ENCODE data around the gene GPSM3.
A peak's percentile ranks its signal among the peaks of the same experiment; 100 is the strongest.
"Not testable (repeated sequence)": the region's sequence is repeated elsewhere in the genome, so short reads cannot be mapped to it uniquely, and the experiment has no call there.

Gene GPSM3

DNA sequence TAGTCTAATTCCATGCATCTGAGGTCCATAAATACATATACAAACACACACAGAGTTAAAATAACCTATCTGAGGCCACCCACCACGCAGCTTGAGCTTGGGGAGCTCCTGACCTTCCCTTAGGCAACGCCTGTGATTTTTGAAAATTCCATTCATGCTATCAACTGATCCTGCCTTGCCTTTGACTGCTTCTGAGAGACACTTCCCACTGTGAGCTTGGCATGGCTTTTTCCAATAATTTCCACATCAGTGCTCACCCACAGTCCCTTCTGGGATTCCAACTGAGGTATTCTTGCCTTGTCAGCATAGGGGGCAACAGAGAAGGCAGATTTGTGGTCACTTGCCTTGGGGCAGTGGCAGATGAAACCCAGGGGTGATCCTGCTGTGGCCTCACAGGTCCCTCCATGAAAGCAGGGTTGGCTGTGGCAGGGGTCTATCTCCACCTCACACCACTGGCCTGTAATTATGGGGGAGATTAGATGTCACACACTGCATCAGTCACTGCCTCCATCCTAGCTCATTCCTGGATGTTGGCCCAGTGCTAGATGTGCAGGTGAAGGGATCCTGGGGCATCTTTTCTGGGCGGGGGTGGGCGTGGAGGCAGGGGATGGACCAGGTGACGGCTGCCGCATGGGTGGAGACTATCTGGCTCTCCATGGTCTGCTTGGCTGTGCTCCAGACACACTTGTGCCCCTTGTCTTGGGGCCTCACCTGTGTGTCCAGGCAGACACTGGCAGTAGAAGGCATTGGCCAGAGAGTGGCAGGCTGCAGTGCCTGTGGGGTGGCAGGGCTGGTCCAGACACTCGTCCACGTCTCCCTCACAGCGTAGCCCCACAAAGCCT is 11.2 kb upstream of the GPSM3 start:
- H3K27ac ChIP-seq, result no peak overlapping the region
- no peak for DNase-seq (ENCODE audit: low read depth, low spot score)

DNA sequence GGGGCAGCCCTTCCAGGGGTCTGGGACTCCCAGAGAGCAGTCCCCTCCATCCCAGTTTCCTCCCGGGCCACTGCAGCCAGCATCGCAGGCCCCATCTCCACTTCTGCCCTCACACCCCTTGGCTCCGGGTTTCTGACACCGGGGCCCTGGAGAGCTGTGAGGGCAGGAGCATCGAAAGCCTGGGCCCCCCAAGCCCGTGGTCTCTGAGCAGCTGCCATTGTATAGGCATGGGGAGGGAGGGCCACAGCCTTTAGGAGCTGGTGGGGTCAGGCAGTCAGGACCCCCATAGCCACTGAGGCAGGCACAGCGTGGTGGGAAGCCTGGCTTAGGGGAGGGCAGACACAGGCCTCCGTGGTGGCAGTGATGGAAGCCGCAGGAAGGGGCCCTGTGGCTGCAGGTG is 9.7 kb upstream of the GPSM3 start:
- no peak overlapping the region for H3K27ac ChIP-seq
- no peak for DNase-seq (ENCODE audit: low read depth, low spot score)

- DNase-seq (ENCODE audit: low read depth, low spot score), result no peak
- no peak overlapping the region for H3K27ac ChIP-seq
These were observed 8.4 kb upstream of the GPSM3 start for GRCh38 chr6:32200711-32201475.

DNA sequence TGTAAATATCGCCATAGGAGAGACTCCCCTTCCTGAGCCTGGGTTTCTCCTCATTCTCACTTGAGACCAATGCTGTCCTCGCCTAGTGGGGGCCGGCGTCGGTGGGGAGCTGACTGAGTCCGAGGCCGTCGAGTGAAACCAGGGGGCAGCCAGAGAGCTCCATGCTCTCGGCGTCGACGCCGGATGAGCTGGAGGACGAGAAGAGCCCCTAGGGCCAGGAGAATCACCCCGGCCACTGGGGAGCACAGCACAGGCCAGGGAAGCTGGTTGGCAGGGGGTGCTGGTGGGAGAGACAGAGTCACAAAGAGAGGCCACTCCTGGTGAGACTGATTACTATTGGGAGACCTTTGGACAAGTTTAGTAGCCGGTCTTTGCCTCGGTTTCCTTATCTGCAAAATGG is 6.4 kb upstream of the GPSM3 start:
- no peak for DNase-seq (ENCODE audit: low read depth, low spot score)
- no peak overlapping the region for H3K27ac ChIP-seq

- no peak overlapping the region for H3K27ac ChIP-seq
- DNase-seq (ENCODE audit: low read depth, low spot score), result no peak
These were observed 5.9 kb upstream of the GPSM3 start for GRCh38 chr6:32198345-32198696.

- H3K27ac ChIP-seq, result peak overlapping the region; percentile 93
- DNase-seq (ENCODE audit: low read depth, low spot score), result no peak
These were observed 4.5 kb upstream of the GPSM3 start for GRCh38 chr6:32196682-32197616.

GRCh38 chr6:32195902-32196681 is 3.6 kb upstream of the GPSM3 start:
- peak overlapping the region; percentile 93 for H3K27ac ChIP-seq
- no peak for DNase-seq (ENCODE audit: low read depth, low spot score)

DNA sequence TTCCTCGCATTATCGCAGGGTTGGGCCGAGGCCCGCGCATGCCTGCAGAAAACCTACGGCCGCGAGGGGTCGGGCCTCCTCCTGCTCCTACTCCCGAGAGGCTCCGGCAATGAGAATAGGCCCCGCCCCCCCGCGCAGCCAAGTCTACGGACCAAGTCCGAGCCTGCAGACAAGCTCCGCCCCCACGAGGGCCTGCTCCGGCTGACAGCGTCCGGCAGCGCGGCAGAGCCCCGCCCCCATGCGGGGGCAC is 3.1 kb upstream of the GPSM3 start:
- peak; percentile 96 for DNase-seq (ENCODE audit: low read depth, low spot score)
- H3K27ac ChIP-seq, result peak overlapping the region; percentile 93

DNA sequence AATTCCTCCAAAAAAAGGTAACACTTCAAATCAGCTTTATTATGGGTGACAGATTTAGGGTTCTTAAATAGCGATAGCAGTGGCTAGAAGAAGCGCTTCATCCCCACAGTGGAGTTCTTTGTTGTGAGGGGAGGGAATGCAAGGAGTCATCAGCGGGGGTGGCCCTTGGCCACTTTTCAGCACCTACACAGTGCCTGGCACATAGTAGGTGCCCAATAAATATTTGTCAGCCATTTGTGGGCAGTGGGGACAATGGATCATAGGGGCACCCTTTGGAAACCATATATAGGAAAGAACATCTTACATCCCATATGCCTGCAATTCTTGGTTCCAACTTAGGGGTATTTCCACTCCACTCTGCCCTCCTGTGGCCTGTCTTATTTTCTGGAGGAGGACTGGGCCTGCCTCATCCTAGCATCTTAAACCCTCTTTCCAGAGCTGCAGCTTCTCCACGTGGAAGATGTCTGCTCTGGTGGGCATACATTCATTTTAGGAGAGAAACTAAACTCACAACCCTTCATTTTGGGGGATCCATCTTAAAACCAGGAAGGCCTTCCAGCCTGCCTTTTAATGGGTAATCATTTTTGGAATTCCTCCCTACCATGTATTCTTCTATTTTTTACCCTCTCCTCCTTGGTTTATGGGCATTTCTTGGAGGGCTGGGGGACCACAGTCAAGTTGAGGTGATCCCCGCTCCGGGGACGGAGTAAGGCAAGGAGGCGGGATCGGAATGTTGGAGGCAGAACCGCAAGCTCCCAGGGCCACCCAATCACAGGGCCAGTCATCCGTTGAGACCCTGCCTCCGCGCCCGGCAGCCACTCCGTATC is 2.6 kb upstream of the GPSM3 start:
- DNase-seq (ENCODE audit: low read depth, low spot score), result no peak
- peak overlapping the region; percentile 93 for H3K27ac ChIP-seq

GRCh38 chr6:32194388-32194787 is 1.9 kb upstream of the GPSM3 start:
- H3K27ac ChIP-seq, result peak overlapping the region; percentile 93

GRCh38 chr6:32193096-32193495 is 653 bp upstream of the GPSM3 start:
- not testable (repeated sequence) for DNase-seq (ENCODE audit: low read depth, low spot score)
- H3K27ac ChIP-seq, result peak overlapping the region; percentile 48

More at GRCh38 chr6:32194388-32194787, 1.9 kb upstream of the GPSM3 start:
- DNase-seq (ENCODE audit: low read depth, low spot score), result no peak

DNA sequence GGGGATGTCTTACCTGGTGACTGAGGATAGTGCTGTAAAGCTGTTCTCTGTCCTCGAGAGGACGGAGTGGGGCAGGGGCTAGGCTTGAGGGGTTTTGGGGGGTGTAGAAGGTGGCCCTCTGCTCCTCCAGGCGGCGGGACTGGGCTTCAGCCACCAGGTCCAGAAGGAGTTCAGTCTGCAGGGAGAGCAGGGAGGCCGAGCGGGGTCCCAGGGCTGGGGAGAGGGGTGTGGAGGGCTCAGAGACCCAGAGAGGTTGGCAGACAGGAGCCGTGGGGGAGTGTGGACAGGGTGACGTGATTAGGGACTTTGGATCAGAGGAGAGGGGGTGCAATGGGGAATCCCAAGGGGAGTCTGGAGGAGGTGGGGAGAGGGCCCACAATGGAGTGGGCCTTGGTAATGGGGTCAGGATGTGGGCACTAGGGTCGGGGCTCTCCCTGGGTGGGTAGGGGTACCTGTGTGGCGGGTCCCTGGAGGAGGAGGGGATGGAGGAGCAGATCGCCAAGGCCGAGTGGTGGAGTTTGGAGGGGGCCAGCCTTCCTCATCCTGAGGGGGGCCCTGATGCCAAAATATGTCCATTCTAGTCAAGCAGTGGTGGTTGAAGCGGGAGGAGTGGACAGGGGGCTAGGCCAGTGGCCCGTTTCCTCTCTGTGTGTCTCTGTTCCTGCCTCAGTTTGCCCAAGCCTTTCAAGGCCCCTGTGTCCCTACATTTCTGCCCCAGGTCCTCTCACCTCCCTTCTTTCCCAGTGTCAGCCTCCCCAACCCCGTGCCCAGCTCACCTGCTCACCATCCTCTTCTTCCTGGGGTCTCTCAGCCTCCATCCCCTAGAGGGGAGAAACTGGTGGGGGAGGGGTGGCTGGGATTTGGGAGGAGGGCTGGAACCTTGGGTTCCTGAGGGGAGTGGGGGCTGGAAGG is 491 bp downstream of the GPSM3 start:
- DNase-seq (ENCODE audit: low read depth, low spot score), result no peak
- H3K27ac ChIP-seq, result peak overlapping the region; percentile 48

DNA sequence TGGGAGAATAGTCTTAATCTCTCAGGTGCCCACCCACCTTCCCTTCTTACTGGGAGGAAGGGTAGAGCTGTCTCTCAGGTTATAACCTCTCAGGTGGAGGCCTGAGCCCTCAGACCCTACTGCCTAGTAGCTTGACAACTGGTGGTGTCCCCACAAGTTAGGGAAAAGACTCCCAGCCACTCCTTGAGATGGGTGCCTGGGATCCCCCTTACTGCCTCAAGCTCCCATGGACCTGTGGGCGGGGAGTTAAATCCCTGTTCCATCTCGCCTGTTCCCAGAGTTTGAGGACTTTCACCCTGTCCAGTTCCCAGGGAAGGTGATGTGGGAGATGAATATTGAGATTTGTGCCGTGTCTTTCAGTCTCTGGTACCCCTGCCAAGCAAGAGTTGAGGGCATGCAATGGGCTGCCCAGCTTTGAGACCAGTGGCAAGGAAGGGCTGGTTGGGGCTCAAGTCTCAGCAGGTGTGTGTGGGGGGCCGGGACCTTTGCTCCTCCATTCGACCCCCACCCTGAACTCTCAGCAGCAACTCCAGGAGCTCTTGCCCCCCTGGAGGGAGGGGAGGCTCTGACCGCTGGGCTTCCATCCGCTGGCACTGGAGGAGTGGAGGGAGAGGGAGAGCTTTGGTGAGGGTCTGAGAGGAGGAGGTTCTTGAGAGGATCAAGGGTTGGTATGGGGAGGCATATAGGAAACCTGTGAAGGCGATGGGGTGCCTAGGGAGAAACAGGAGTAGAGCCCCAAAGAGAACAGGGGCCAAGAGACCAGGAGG is 1.3 kb downstream of the GPSM3 start:
- H3K27ac ChIP-seq, result peak overlapping the region; percentile 75
- DNase-seq (ENCODE audit: low read depth, low spot score), result no peak

DNA sequence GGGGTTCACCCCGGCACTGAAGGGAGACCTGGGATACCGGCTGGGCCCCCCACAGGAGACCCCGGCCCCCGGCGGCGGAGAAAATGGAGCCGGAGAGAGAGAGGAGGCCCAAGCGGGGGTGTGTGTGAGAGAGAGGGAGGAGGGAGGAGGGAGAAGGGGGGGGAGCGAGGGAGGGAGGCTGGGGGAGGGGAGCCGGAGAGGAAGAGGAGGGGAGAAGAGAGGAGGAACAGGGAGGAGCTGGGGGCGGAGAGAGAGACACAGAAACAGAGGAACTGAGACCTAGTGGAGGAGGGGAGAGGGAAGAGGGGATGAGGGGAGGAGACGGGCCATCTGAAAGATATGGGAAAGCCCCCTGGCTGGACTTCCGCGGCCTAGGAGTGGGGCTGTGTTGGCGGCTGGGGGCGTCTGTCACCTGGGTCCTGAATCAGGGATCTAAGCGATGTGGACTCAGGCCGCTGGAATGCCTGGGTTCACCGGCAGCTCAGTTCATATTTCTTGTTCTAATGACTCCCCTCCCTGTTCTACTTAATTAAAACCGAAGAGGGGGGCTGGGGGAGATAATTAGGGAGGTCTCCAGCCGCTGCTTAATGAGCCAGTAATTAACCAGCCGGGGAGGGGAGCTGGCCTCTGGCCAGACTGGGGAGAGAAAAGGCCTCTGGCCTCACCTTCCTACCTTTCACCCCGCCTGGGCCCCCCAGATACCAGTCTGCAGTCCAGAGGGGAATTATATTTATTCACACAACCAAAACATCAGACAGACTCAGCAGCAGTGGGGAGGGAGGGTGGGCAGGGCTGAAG is 2.2 kb downstream of the GPSM3 start, which contains the start of gene PBX2:
Gene PBX2 (minus strand): TSS at position 149 of the 798 bp plus-strand sequence. CDS start 287 bp downstream, outside the sequence.
- peak within 1 kb of the TSS; percentile 75 for H3K27ac ChIP-seq
- DNase-seq (ENCODE audit: low read depth, low spot score), result no peak

DNA sequence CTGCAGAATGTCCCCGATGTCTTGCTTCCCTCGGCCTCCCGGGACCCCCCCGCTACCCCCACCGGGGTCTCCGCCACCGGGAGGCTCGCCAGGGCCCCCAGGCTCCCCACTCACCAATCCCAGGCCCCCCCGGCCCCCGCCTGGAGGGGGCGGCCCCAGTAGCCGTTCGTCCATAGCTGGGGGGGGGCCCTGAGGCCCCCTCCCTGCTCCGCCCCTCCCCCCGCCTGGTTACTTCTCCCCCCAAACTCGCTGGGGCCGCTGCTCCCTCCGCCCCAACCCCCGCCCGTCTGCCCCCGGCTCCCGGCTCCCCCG is 2.7 kb downstream of the GPSM3 start:
- peak overlapping the region; percentile 75 for H3K27ac ChIP-seq
- no peak for DNase-seq (ENCODE audit: low read depth, low spot score)

DNA sequence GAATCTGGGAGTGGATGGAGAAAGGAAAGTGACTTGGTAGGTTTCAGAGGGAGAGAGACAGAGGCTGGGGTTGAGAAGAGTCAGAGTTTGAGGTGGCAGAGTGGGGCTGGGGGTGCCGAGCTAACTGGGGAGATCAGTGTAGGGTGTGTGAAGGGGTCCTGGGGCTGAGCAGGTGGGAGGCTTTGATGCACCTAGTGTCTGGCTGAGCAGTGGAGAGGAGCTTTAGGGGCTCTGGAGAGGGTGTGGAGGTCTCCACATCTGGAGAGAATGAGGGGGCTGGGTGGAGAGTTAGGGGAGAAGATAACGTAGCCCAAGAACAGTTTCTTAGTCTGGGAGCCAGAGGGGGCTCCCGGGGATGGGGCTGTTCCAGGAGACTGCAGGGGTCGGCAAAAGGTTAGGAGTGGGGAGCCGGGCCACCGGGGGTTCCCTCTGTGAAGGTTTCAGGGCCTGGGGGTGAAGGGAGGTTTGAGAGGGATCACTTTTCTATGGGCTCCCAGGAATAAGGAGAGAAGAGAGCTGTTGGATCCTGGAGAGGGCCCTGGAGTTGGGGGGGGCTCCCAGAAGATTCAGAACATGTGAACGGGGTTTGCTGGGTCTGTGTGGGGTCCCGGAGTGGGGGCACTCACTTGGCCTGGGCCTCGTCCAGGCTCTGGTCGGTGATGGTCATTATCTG is 3.2 kb downstream of the GPSM3 start:
- H3K27ac ChIP-seq, result peak overlapping the region; percentile 75
- no peak for DNase-seq (ENCODE audit: low read depth, low spot score)

Data from epithelial cell of prostate (primary cell).